Fibroblast of lung (primary cell): ENCODE measurements around the gene PDGFC. TPM values are rescaled to one million over a fixed set of nuclear protein-coding genes. Genes with fewer than 3 reads are reported as not detected.

Experiments
- DNase-seq, 2 donors: peaks; one replicate each; pipeline versions ENCODE4 v3.0.0 to v3.0.0-alpha.2; 2010; ENCODE audit warnings: low read depth in 2 of 2
- H2AFZ ChIP-seq: 2 replicates; pipeline ENCODE4 v1.5.1; 2012; ENCODE audit warnings: low read length, control low read depth, inconsistent platforms
- H3K27ac ChIP-seq: 2 replicates; pipeline ENCODE4 v1.5.1; 2011; ENCODE audit warnings: low read length, control low read depth; ENCODE audit not compliant: insufficient read depth
- H3K27me3 ChIP-seq: 2 replicates; pipeline ENCODE4 v1.5.1; 2011; ENCODE audit warnings: mild to moderate bottlenecking, low read length; ENCODE audit not compliant: control insufficient read depth, insufficient read depth
- H3K36me3 ChIP-seq: 2 replicates; pipeline ENCODE4 v1.5.1; 2011; ENCODE audit warnings: low read length; ENCODE audit not compliant: control insufficient read depth, insufficient read depth
- H3K4me1 ChIP-seq: 2 replicates; pipeline ENCODE4 v1.5.1; 2011; ENCODE audit warnings: low read length; ENCODE audit not compliant: control insufficient read depth, insufficient read depth; ENCODE audit errors: extremely low read depth
- H3K4me2 ChIP-seq: 2 replicates; pipeline ENCODE4 v1.5.1; 2011; ENCODE audit warnings: low read length, control low read depth; ENCODE audit not compliant: insufficient read depth; ENCODE audit errors: extremely low read depth
- H3K4me3 ChIP-seq, 4 experiments: fragments of 200-600 bp in 1 of 4; sonication (generic) in 1 of 4; replicated peaks in 1 of 4; 2 replicates each; pipeline ENCODE4 v1.5.1; 2011 to 2016; ENCODE audit warnings: low read length in 4 of 4, low read depth in 3 of 4, mild to moderate bottlenecking in 3 of 4, control low read depth in 2 of 4, inconsistent platforms in 1 of 4, mixed read lengths in 1 of 4; ENCODE audit not compliant: insufficient read depth in 1 of 4; ENCODE audit errors: control extremely low read depth in 1 of 4
- H3K79me2 ChIP-seq: 2 replicates; pipeline ENCODE4 v1.5.1; 2012; ENCODE audit warnings: mild to moderate bottlenecking, low read length, inconsistent platforms; ENCODE audit not compliant: control insufficient read depth, insufficient read depth
- H3K9ac ChIP-seq: 2 replicates; pipeline ENCODE4 v1.5.1; 2011; ENCODE audit warnings: mild to moderate bottlenecking, low read length, control low read depth; ENCODE audit not compliant: insufficient read depth
- H3K9me3 ChIP-seq: 2 replicates; pipeline ENCODE4 v1.5.1; 2012; ENCODE audit warnings: low read depth, low read length; ENCODE audit not compliant: control insufficient read depth, insufficient read depth
- H4K20me1 ChIP-seq: 2 replicates; pipeline ENCODE4 v1.5.1; 2011; ENCODE audit warnings: low read length; ENCODE audit not compliant: control insufficient read depth, insufficient read depth; ENCODE audit errors: extremely low read depth
- CTCF ChIP-seq, 2 donors: IDR thresholded peaks in 1 of 2; conservative IDR thresholded peaks in 1 of 2; 1 replicate in 1 of 2; 2 replicates in 1 of 2; pipeline ENCODE4 v1.5.1; 2011 to 2012; ENCODE audit warnings: low read length in 2 of 2, control low read depth in 1 of 2, inconsistent platforms in 1 of 2, low read depth in 1 of 2, mild to moderate bottlenecking in 1 of 2
- EZH2 ChIP-seq: IDR thresholded peaks from 2 replicates; pipeline ENCODE4 v1.5.1; 2012; ENCODE audit warnings: low read length, control low read depth, mild to moderate bottlenecking; ENCODE audit errors: missing control alignments
- polyA plus RNA-seq, 2 donors: library from polyadenylated mRNA; depleted of rRNA in 1 of 2; stranded (reverse) in 1 of 2; unstranded in 1 of 2; fragments of >200 nt; gene quantifications; 2 replicates each; pipeline ENCODE4 v1.2.1, GENCODE V29; 2011 to 2012; ENCODE audit warnings: missing spikeins in 1 of 2
- total RNA-seq: library from RNA; depleted of rRNA; stranded (reverse); fragments of >200 nt; gene quantifications from 2 replicates; pipeline ENCODE4 v1.2.1, GENCODE V29; 2014

PDGFC gene
- total and polyA plus RNA-seq, 2 donors (not counting 1 experiment from before 2014, with no cell fraction given), result 43.4 to 103 TPM

DNA sequence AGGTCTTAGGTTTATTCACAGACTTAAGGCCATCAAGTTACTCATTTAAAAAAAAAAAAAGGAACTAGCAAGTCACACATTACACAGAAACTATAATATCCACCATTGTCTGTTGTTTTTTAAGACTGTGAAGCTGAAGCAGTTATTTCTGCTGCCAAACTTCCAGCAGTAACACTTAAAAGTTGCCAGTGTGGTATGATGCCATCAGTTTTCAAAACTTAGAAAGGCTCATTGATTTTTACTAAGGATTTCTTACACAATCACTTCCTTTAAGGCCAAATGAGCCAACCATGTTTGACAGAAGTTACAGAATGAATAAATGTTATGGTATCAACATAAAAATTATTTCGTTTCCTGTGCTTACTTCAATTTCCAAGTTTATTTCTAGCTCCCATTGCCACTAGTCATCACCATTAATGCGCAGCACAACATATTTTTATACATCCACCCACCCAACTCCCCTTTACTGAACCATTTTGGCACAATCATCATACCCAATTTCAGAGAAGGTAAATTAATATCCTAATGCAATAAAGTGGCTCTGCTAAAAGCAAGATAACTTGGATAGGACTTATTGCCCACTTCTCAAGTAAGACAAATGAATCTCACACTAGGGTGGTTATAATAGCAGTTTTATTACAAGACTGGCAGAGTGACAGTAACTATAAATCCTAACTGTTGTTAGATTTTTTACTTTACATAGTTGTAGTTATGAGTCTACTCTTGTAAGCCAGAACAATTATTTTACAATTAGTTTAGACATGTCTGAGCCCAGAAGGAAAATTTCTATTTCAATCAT, 13.1 kb downstream of the PDGFC start:
- no peak for TF ChIP-seq CTCF (conservative IDR thresholded peaks at IDR 0.05 in 1 of 2, IDR thresholded peaks at IDR 0.05 in 1 of 2; ENCODE audit: low read depth in 1 of 2, low read length in 2 of 2)
- TF ChIP-seq EZH2, result no peak
- Histone ChIP-seq H2AFZ (no peak overlapping the region), H3K27ac (no peak overlapping the region), H3K9ac (no peak overlapping the region), H3K4me1 (peaks cover 18% of the 10 kb centered on the region), H3K4me2 (no peak overlapping the region), H3K4me3 (no peak overlapping the region), H3K36me3 (peaks cover 1% of the 10 kb centered on the region), H3K79me2 (peaks cover 88% of the 10 kb centered on the region), H3K9me3 (no peaks in the 10 kb centered on the region), H4K20me1 (no peaks in the 10 kb centered on the region), H3K27me3 (no peaks in the 10 kb centered on the region)
- peak in 1 of 2 donors; percentile 62 for DNase-seq

- Histone ChIP-seq H3K79me2 (peaks cover 93% of the 10 kb centered on the region), H3K36me3 (peaks cover 1% of the 10 kb centered on the region), H3K27ac (no peak overlapping the region), H3K4me1 (peaks cover 13% of the 10 kb centered on the region), H3K27me3 (no peaks in the 10 kb centered on the region), H3K4me2 (no peak overlapping the region), H3K9ac (no peak overlapping the region), H3K9me3 (no peaks in the 10 kb centered on the region), H4K20me1 (no peaks in the 10 kb centered on the region), H3K4me3 (no peak overlapping the region), H2AFZ (no peak overlapping the region)
- TF ChIP-seq EZH2, result no peak
- no peak for DNase-seq
Observed at GRCh38 chr4:156957556-156957955, 14.0 kb downstream of the PDGFC start.

DNA sequence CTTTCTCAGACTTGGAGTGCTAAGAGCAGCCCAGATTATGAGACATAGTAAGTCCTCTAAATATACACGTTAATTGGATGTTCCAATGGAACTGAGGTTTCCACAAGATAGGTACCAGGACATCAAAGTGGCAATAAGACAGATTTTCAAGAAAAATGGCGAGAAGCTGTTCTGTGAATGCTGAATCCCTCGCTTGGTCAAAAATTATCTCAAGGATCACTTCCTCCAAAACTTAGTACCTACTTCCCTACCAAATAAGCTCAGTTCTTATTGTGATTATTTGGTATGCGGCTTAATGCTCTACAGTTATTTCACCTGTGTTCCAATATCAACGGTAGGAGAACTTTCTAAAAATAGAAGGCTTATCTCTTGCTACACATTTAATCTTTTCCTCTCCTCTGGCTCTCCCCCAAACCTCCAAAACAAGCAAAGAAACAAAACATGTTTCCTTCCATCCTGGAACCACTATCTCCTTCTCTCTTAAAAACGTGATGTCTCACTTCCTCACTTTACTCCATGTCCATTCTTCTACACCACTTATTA, 14.7 kb downstream of the PDGFC start:
- no peaks in the 10 kb centered on the region for H4K20me1 ChIP-seq
- peaks cover 96% of the 10 kb centered on the region for H3K79me2 ChIP-seq
- no peak for DNase-seq
- no peak overlapping the region for H3K27ac ChIP-seq
- TF ChIP-seq CTCF (conservative IDR thresholded peaks at IDR 0.05 in 1 of 2, IDR thresholded peaks at IDR 0.05 in 1 of 2; ENCODE audit: low read depth in 1 of 2, low read length in 2 of 2) (no peak), EZH2 (no peak)
- peaks cover 1% of the 10 kb centered on the region for H3K36me3 ChIP-seq
- peaks cover 13% of the 10 kb centered on the region for H3K4me1 ChIP-seq
- H3K4me2 ChIP-seq, result no peak overlapping the region
- H3K9ac ChIP-seq, result no peak overlapping the region
- H2AFZ ChIP-seq, result no peak overlapping the region
- no peaks in the 10 kb centered on the region for H3K27me3 ChIP-seq
- H3K9me3 ChIP-seq, result no peaks in the 10 kb centered on the region
- H3K4me3 ChIP-seq, result no peak overlapping the region
